ENCODE data around the gene ZMIZ1.

Gene ZMIZ1

GRCh38 chr10:79058899-79059841 is 9.6 kb upstream of the ZMIZ1 start:
- Histone ChIP-seq H3K4me1 (ENCODE audit: insufficient read depth, insufficient read length) (peaks cover 7% of the 10 kb centered on the region), H3K9me3 (ENCODE audit: insufficient read depth, low read length) (no peaks in the 10 kb centered on the region), H3K4me3 (ENCODE audit: insufficient read length, low read depth) (no peak overlapping the region), H3K36me3 (ENCODE audit: insufficient read depth, insufficient read length, low read length) (no peaks in the 10 kb centered on the region), H3K27me3 (ENCODE audit: insufficient read depth, insufficient read length) (peaks cover 9% of the 10 kb centered on the region), H3K9ac (ENCODE audit: insufficient read length, low read depth) (no peak overlapping the region)
- TF ChIP-seq SUZ12 (IDR thresholded peaks at IDR 0.05; ENCODE audit: extremely low read depth, insufficient read depth, insufficient read length) (no peak), YY1 (IDR thresholded peaks at IDR 0.05; ENCODE audit: insufficient read depth, insufficient read length) (no peak), ZNF274 (IDR thresholded peaks at IDR 0.05; ENCODE audit: low read depth, low read length) (no peak)
- DNase-seq (ENCODE audit: low read depth, low spot score) = no peak

- no peaks in the 10 kb centered on the region for H3K36me3 ChIP-seq (ENCODE audit: insufficient read depth, insufficient read length, low read length)
- TF ChIP-seq SUZ12 (IDR thresholded peaks at IDR 0.05; ENCODE audit: extremely low read depth, insufficient read depth, insufficient read length) = no peak
- TF ChIP-seq ZNF274 (IDR thresholded peaks at IDR 0.05; ENCODE audit: low read depth, low read length) = no peak
- TF ChIP-seq YY1 (IDR thresholded peaks at IDR 0.05; ENCODE audit: insufficient read depth, insufficient read length) = no peak
- H3K27me3 ChIP-seq (ENCODE audit: insufficient read depth, insufficient read length) = peaks cover 9% of the 10 kb centered on the region
- H3K9me3 ChIP-seq (ENCODE audit: insufficient read depth, low read length) = no peaks in the 10 kb centered on the region
- no peak overlapping the region for H3K4me3 ChIP-seq (ENCODE audit: insufficient read length, low read depth)
- H3K9ac ChIP-seq (ENCODE audit: insufficient read length, low read depth) = no peak overlapping the region
- no peak for DNase-seq (ENCODE audit: low read depth, low spot score)
- H3K4me1 ChIP-seq (ENCODE audit: insufficient read depth, insufficient read length) = peaks cover 7% of the 10 kb centered on the region
These were observed 8.8 kb upstream of the ZMIZ1 start for GRCh38 chr10:79059859-79060379.

GRCh38 chr10:79060641-79061255 is 8.0 kb upstream of the ZMIZ1 start:
- Histone ChIP-seq H3K4me3 (ENCODE audit: insufficient read length, low read depth) (no peak overlapping the region), H3K27me3 (ENCODE audit: insufficient read depth, insufficient read length) (peaks cover 9% of the 10 kb centered on the region), H3K9ac (ENCODE audit: insufficient read length, low read depth) (no peak overlapping the region), H3K4me1 (ENCODE audit: insufficient read depth, insufficient read length) (peaks cover 10% of the 10 kb centered on the region), H3K9me3 (ENCODE audit: insufficient read depth, low read length) (no peaks in the 10 kb centered on the region), H3K36me3 (ENCODE audit: insufficient read depth, insufficient read length, low read length) (no peaks in the 10 kb centered on the region)
- TF ChIP-seq SUZ12 (IDR thresholded peaks at IDR 0.05; ENCODE audit: extremely low read depth, insufficient read depth, insufficient read length) (no peak), ZNF274 (IDR thresholded peaks at IDR 0.05; ENCODE audit: low read depth, low read length) (no peak), YY1 (IDR thresholded peaks at IDR 0.05; ENCODE audit: insufficient read depth, insufficient read length) (no peak)
- no peak for DNase-seq (ENCODE audit: low read depth, low spot score)

GRCh38 chr10:79061441-79062315 is 7.1 kb upstream of the ZMIZ1 start:
- DNase-seq (ENCODE audit: low read depth, low spot score) = no peak
- peaks cover 15% of the 10 kb centered on the region for H3K4me1 ChIP-seq (ENCODE audit: insufficient read depth, insufficient read length)
- H3K4me3 ChIP-seq (ENCODE audit: insufficient read length, low read depth) = no peak overlapping the region
- no peak overlapping the region for H3K9ac ChIP-seq (ENCODE audit: insufficient read length, low read depth)
- H3K27me3 ChIP-seq (ENCODE audit: insufficient read depth, insufficient read length) = peaks cover 9% of the 10 kb centered on the region
- no peaks in the 10 kb centered on the region for H3K9me3 ChIP-seq (ENCODE audit: insufficient read depth, low read length)
- H3K36me3 ChIP-seq (ENCODE audit: insufficient read depth, insufficient read length, low read length) = no peaks in the 10 kb centered on the region
- TF ChIP-seq ZNF274 (IDR thresholded peaks at IDR 0.05; ENCODE audit: low read depth, low read length) (no peak), SUZ12 (IDR thresholded peaks at IDR 0.05; ENCODE audit: extremely low read depth, insufficient read depth, insufficient read length) (no peak), YY1 (IDR thresholded peaks at IDR 0.05; ENCODE audit: insufficient read depth, insufficient read length) (no peak)

GRCh38 chr10:79063071-79063491 is 5.7 kb upstream of the ZMIZ1 start:
- TF ChIP-seq ZNF274 (IDR thresholded peaks at IDR 0.05; ENCODE audit: low read depth, low read length) (no peak), SUZ12 (IDR thresholded peaks at IDR 0.05; ENCODE audit: extremely low read depth, insufficient read depth, insufficient read length) (no peak), YY1 (IDR thresholded peaks at IDR 0.05; ENCODE audit: insufficient read depth, insufficient read length) (no peak)
- peaks cover 12% of the 10 kb centered on the region for H3K27me3 ChIP-seq (ENCODE audit: insufficient read depth, insufficient read length)
- H3K4me3 ChIP-seq (ENCODE audit: insufficient read length, low read depth) = no peak overlapping the region

GRCh38 chr10:79063661-79064492 is 4.9 kb upstream of the ZMIZ1 start:
- H3K36me3 ChIP-seq (ENCODE audit: insufficient read depth, insufficient read length, low read length) = no peaks in the 10 kb centered on the region
- no peak overlapping the region for H3K4me3 ChIP-seq (ENCODE audit: insufficient read length, low read depth)
- H3K9ac ChIP-seq (ENCODE audit: insufficient read length, low read depth) = no peak overlapping the region
- DNase-seq (ENCODE audit: low read depth, low spot score) = no peak
- peaks cover 9% of the 10 kb centered on the region for H3K27me3 ChIP-seq (ENCODE audit: insufficient read depth, insufficient read length)
- peaks cover 8% of the 10 kb centered on the region for H3K4me1 ChIP-seq (ENCODE audit: insufficient read depth, insufficient read length)
- no peak for TF ChIP-seq YY1 (IDR thresholded peaks at IDR 0.05; ENCODE audit: insufficient read depth, insufficient read length)
- TF ChIP-seq SUZ12 (IDR thresholded peaks at IDR 0.05; ENCODE audit: extremely low read depth, insufficient read depth, insufficient read length) = no peak
- no peak for TF ChIP-seq ZNF274 (IDR thresholded peaks at IDR 0.05; ENCODE audit: low read depth, low read length)
- no peaks in the 10 kb centered on the region for H3K9me3 ChIP-seq (ENCODE audit: insufficient read depth, low read length)

More at GRCh38 chr10:79063071-79063491, 5.7 kb upstream of the ZMIZ1 start:
- Histone ChIP-seq H3K9ac (ENCODE audit: insufficient read length, low read depth) (no peak overlapping the region), H3K4me1 (ENCODE audit: insufficient read depth, insufficient read length) (peaks cover 8% of the 10 kb centered on the region), H3K9me3 (ENCODE audit: insufficient read depth, low read length) (no peaks in the 10 kb centered on the region), H3K36me3 (ENCODE audit: insufficient read depth, insufficient read length, low read length) (no peaks in the 10 kb centered on the region)
- no peak for DNase-seq (ENCODE audit: low read depth, low spot score)

Measured in NT2/D1 (cell line).